ENCODE measurements around the gene RILPL1.
"Not testable (repeated sequence)": the region's sequence is repeated elsewhere in the genome, so short reads cannot be mapped to it uniquely, and the experiment has no call there.

The RILPL1 gene

GRCh38 chr12:123468786-123469185, 64.7 kb downstream of the RILPL1 start:
- DNase-seq: no peak
- no peak for ATAC-seq

GRCh38 chr12:123465084-123465483, 68.4 kb downstream of the RILPL1 start:
- DNase-seq (no peak), ATAC-seq (no peak)

- ATAC-seq: not testable (repeated sequence)
Measured at GRCh38 chr12:123463174-123463573, 70.3 kb downstream of the RILPL1 start.

DNA sequence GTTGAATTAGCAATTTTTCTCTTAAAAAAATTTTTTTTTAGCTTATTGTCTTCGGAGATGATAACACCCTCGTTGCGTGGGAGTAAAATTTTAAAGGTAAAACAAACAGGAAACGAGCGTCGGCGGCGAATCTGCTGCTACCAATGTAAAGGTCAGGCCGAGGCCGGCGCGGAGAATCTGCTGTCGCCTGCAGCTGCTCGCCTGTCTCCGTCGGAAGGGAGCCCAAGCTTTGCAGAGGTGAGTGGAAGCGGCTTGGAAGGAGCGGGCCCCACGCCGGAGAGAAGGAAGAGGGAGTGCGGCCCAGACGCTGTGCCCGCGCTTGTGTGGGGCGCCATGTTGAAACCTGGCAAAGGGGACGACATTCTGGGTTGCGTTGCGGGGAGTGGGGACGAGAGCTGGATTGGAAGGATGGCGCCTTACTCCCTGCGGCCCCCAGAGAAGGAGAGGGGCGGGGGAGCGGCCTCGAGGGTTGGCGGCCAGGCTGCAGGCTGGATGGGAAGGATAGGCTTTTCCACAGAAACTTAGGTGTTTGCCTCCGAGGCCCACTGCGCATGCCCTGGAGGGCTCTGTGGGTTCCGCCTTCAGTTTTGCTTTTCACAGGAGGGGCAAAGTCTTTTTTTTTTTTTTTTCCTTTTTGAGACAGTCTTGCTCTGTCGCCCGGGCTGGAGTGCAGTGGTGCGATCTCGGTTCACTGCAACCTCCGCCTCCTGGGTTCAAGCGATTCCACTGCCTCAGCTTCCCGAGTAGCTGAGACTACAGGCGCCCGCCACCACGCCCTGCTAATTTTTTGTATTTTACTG, 75.3 kb downstream of the RILPL1 start, which contains the start of gene SNRNP35:
TSS of gene SNRNP35 (plus strand) at position 160 of the 800 bp plus-strand sequence. CDS start 7,402 bp downstream, outside the sequence.
- DNase-seq: peak; percentile 83
- peak; percentile 85 for ATAC-seq

More at GRCh38 chr12:123463174-123463573, 70.3 kb downstream of the RILPL1 start:
- DNase-seq: not testable (repeated sequence)

DNA sequence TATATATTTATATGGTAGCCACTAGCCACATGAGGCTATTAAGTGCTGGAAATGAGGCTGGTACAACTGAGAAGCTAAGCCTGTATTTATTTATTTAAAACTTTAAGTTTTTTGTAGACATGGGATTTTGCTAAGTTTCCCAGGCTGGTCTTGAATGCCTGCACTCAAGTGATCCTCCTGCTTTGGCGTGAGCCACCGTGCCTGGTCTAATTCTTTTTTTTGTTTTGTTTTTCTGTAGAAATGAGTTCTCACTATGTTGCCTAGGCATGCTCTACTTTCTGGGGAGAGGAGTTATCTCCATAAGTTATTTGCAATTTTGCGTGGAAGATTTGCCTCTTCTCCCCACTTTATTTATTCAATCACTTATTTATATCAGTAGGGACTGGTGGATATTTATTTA, 80.4 kb downstream of the RILPL1 start:
- no peak for DNase-seq
- ATAC-seq: no peak

- DNase-seq, ATAC-seq: not testable (repeated sequence)
Measured at GRCh38 chr12:123452276-123452550, 81.3 kb downstream of the RILPL1 start.

DNA sequence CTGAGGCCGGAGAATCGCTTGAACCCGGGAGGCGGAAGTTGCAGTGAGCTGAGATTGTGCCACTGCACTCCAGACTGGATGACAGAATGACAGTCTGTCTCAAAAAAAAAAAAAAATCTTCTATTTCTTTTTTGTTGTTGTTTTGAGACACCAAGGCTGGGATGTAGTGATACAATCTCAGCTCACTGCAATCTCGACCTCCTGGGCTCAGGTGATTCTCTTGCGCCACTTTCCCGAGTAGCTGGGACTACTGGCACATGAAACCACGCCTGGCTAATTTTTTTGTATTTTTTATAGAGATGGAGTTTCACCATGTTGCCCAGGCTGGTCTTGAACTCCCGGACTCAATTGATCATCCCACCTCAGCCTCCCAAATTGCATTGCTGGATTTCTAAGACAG, 82.9 kb downstream of the RILPL1 start:
- ATAC-seq (no peak), DNase-seq (no peak)

DNA sequence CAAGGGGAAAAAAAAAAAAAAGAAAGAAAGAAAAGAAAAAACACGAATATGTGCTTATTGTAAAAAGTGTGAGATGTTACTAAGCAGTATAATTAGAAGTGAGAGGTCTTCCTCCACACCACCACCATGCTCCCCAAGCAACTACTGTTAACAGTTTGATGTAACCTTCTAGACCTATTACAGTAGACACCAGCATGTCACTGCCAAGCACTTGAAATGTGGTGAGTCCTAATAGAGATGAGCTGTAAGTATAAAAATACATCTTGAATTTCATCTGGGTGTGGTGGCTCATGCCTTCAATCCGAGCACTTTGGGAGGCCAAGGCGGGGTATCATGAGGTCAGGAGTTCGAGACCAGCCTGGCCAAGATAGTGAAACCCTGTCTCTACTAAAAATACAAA, 83.7 kb downstream of the RILPL1 start:
- DNase-seq: no peak
- no peak for ATAC-seq

- DNase-seq: no peak
- no peak for ATAC-seq
Measured at GRCh38 chr12:123449249-123449733, 84.2 kb downstream of the RILPL1 start.

- ATAC-seq: no peak
- no peak for DNase-seq
Measured at GRCh38 chr12:123446333-123446713, 87.2 kb downstream of the RILPL1 start.

DNA sequence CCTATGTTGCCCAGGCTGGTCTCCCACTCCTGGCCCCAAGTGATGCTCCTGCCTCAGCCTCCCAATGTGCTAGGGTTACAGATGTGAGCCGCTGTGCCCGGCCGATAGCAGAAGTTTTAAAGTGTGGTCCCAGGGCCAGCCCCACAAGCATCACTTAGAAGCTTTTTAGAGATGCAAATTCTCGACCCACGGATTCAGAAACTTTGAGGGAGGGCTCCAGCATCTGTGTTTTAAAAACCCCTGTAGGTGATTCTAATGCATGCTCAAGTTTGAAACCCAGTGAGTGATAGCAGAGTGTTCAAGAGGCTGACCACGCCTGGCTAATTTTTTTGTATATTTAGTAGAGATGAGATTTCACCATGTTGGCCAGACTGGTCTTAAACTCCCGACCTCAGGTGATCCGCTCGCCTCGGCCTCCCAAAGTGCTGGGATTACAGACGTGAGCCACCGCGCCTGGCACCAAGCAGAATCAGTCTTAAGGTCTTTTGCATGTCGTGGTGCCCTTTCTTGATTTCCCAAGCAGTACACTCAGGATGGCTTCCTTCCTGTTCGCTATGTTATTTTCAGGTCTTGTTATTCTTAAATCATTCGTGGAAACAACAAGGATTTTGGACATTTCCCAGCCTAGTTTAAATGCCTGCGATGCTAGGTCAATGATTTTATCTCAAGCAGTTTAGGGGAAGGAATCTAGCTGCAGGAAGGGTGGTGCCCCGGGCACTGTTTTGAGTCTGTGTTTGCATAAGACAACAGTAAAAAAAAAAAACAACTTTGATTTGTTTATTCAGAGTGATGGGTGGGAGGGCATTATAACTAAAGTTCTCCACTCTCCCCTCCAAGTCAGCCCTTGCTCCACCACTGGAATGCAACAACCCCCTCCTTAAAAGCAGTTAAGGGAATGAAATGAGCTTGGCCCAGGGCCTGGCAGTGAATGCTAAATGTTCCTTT, 87.9 kb downstream of the RILPL1 start:
- no peak for ATAC-seq
- DNase-seq: no peak

GRCh38 chr12:123444092-123445026, 89.2 kb downstream of the RILPL1 start:
- ATAC-seq (no peak), DNase-seq (no peak)

DNA sequence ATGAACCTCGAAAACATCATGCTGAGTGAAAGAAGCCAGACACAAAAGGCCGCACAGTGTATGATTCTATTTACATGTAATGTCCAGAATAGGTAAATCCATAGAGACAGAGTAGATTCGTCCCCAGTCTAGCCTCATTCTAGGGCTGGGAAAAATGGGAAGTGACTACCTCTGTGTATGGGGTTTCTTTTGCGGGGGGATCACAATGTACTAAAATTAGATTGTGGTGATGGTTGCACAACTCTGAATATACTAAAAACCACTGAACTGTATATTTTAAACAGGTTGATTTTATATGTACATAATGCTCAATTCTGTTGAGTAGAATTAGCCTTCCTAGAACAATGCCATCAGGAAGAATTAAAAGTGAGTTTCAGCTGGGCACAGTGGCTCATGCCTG, 90.7 kb downstream of the RILPL1 start:
- DNase-seq (no peak), ATAC-seq (no peak)

DNA sequence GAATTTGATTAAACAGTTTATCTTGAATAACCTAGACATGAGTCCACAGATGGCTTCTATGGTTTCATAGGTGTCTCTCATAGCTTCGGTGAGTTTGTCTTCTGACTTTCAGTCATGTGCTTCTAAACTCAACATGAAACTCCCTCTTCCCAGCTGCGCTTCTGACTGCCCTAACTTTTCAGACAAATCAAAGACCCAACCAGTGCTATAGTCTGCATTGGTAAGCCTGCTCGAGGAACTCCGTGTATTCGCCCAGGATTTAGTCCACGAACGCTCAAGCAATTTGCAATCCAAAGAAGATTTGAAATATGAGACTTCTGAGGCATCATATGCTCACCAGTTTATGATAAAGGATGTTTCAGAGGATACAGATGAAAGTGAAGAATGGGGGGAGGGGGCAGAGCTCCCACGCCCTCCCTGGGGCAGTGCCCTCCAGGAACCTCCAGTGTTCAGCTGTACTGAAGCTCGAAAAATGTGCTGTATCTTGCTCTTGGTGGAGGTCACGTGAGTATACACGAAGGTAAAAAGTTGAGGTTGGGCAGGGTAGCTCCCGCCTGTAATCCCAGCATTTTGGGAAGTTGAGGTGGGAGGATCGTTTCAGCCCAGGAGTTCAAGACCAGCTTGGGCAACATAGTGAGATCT, 91.9 kb downstream of the RILPL1 start:
- DNase-seq (no peak), ATAC-seq (no peak)

DNA sequence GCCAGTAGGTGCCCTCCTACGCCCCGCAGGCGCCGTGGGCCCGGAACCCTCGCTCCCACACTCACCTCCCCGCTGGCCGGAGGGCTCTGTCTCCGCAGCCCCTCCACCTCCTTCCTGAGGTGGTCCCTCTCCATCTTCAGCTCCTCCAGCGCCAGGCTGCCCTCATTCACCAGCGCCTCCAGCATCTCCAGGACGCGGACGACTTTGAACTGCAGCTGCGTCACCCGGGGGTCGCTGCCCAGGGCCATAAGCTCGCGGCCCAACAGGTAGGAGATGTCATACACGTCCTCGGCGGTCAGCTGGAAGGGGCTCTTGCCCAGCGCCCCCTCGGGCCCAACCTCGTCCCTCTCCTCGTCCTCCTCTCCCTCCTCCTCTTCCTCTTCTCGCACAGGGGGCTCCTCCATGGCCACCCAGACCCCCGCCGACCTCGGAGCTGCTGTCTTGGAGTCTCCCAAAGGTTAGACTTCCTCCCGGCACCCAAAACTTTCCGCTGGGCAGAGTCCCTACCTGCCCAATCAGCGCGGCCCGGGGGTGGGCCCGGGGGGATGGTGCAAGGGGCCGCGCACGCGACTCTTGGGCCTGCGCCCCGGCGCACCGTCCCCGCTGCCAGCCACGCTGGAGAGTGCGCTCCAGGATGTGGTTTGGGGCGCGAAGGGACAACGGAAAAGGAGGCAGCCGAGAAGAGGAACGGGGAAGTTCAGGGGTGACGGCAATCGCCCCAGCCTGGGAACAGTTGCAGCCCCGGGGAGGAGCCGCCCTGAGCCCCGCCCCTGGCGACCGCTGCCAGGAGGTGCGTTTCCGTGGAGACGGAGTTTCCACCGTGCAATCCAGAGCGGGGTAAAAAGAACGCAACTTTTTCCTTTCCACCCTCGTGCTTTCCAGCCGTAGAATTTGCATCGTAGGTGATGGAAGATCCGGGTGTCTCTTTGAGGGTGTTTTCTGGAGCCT, 97.2 kb downstream of the RILPL1 start, which contains the start of gene RILPL2:
TSS of gene RILPL2 (minus strand) at position 668 of the 948 bp plus-strand sequence. CDS start at position 404, 264 bp downstream.
- peak; percentile 93 for ATAC-seq
- peak; percentile 97 for DNase-seq

GRCh38 chr12:123435636-123436016, 97.9 kb downstream of the RILPL1 start:
- ATAC-seq (no peak), DNase-seq (no peak)

GRCh38 chr12:123433615-123434014, 99.9 kb downstream of the RILPL1 start:
- ATAC-seq (no peak), DNase-seq (no peak)

DNA sequence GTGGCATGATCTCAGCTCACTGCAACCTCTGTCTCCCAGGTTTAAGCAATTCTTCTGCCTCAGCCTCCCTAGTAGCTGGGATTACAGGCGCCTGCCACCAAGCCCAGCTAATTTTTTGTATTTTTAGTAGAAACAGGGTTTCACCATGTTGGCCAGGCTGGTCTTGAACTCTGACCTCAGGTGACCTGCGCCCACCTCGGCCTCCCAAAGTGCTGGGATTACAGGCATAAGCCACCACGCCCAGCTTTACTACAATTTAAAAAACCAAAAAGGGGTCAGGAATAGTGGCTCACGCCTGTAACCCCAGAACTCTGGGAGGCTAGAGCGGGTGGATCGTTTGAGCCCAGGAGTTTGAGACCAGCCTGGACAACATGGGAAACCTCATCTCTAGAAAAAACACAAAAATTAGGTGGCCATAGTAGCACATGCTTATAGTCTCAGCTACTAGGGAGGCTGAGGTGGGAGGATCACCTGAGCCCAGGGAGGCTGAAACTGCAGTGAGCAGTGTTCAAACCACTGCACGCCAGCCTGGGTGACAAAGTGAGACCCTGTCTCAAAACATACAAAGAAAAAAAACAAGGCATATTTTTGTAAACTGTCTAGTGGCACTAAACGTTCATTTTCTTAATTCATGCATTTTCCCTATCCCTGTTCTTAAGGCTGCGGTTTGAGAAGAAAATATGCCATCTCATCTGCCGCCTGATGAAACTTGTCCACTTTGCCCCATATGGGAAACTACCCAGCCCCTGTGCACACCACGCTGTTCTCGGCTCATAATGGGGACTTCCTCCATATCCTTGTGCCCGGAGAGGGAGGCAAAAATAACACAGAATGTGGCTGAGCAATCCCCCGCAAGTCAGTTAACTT, 101.3 kb downstream of the RILPL1 start:
- ATAC-seq (peak; percentile 6), DNase-seq (peak; percentile 37)

- not testable (repeated sequence) for ATAC-seq, DNase-seq
Measured at GRCh38 chr12:123429101-123429500, 104.4 kb downstream of the RILPL1 start.

Data from stimulated activated naive CD8-positive, alpha-beta T cell treated with anti-CD3 and anti-CD28 coated beads, Interleukin-15, Interleukin-2, amounts not matched to agents 100 U/mL and 50 U/mL, for 24 hours (primary cell).